WERI-Rb-1 (cell line): Measurements from ENCODE around the gene ICAM4.

Experiments used
- DNase-seq: peaks from one replicate; pipeline ENCODE4 v3.0.0-alpha.2; 2020
- H3K27ac ChIP-seq: fragments of 250-450 bp; sonication (Bioruptor Pico); 2 replicates; pipeline ENCODE4 v1.5.1; 2020; ENCODE audit warnings: mild to moderate bottlenecking, moderate library complexity
- H3K27me3 ChIP-seq: fragments of 250-450 bp; sonication (Bioruptor Pico); 2 replicates; pipeline ENCODE4 v1.5.1; 2021; ENCODE audit warnings: mild to moderate bottlenecking, low read depth, moderate library complexity; ENCODE audit not compliant: insufficient read depth, severe bottlenecking
- H3K36me3 ChIP-seq: fragments of 250-450 bp; sonication (Bioruptor Pico); 2 replicates; pipeline ENCODE4 v1.5.1; 2020; ENCODE audit warnings: mild to moderate bottlenecking, moderate library complexity
- H3K4me3 ChIP-seq: 2 replicates; pipeline ENCODE4 v1.5.1; 2011; ENCODE audit warnings: low read depth, mild to moderate bottlenecking, control low read depth, low read length
- H3K9me3 ChIP-seq: fragments of 250-450 bp; sonication (Bioruptor Pico); 2 replicates; pipeline ENCODE4 v1.5.1; 2021; ENCODE audit warnings: mild to moderate bottlenecking, moderate library complexity; ENCODE audit not compliant: severe bottlenecking
- TF ChIP-seq, protein P1 (sequence below): IDR thresholded peaks from 2 replicates; pipeline ENCODE4 v1.5.1; 2011; ENCODE audit warnings: low read depth, mild to moderate bottlenecking, control low read depth, inconsistent platforms, low read length

Gene ICAM4

DNA sequence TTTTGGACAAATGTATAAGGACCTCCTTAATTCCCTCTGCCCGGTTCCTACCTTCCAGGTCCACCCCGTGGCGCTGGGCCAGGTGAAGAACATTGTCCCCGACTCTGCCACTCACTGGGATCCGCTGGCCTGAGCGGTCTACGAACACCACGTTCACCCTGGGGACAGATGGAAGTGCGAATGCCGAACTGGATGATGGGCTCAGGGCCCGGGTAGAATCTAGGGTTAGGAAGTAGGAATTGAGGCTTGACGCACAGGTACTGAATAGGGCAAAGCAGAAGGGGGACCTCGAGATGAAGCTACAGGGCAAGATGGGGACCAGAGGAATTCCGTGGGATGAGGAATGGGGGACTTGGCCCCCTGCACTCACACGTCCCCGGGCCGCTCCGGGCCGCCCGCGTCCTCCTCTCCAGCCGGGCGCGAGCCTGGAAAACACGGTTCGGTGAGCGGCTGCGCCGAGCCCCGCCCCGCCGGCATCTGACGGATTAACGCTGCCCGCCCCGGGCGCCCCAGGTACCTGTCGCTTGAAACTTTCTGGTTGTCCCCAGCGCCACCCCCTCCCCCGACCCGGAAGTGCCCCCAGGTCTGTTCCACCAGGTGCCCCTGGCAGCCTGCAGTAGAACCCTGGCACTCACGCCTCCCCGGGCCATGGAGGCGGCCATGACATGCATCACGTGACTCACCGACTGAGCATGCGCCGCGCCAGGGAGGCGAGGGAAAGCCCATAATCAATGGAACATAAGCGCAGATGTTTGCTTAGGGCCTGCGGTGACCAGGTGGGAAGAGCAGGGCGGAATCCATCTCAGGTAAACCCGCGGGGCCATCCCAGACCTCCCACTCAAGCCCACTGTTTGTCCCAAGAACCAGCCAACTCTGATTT, 28.8 kb downstream of the ICAM4 start, which contains the start of gene FDX2:
Gene FDX2 (minus strand): TSS at position 681 of the 880 bp plus-strand sequence. CDS start 19 bp downstream, at position 662.
- H3K27me3 ChIP-seq: no peaks in the 10 kb centered on the region
- H3K27ac ChIP-seq: peak within 1 kb of the TSS; percentile 71
- peak within 1 kb of the TSS; percentile 86 for H3K4me3 ChIP-seq
- no peaks in the 10 kb centered on the region for H3K9me3 ChIP-seq
- peak; percentile 94 for DNase-seq
- peaks cover 49% of the 10 kb centered on the region for H3K36me3 ChIP-seq
- TF ChIP-seq, protein P1, sequence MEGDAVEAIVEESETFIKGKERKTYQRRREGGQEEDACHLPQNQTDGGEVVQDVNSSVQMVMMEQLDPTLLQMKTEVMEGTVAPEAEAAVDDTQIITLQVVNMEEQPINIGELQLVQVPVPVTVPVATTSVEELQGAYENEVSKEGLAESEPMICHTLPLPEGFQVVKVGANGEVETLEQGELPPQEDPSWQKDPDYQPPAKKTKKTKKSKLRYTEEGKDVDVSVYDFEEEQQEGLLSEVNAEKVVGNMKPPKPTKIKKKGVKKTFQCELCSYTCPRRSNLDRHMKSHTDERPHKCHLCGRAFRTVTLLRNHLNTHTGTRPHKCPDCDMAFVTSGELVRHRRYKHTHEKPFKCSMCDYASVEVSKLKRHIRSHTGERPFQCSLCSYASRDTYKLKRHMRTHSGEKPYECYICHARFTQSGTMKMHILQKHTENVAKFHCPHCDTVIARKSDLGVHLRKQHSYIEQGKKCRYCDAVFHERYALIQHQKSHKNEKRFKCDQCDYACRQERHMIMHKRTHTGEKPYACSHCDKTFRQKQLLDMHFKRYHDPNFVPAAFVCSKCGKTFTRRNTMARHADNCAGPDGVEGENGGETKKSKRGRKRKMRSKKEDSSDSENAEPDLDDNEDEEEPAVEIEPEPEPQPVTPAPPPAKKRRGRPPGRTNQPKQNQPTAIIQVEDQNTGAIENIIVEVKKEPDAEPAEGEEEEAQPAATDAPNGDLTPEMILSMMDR: no peak

DNA sequence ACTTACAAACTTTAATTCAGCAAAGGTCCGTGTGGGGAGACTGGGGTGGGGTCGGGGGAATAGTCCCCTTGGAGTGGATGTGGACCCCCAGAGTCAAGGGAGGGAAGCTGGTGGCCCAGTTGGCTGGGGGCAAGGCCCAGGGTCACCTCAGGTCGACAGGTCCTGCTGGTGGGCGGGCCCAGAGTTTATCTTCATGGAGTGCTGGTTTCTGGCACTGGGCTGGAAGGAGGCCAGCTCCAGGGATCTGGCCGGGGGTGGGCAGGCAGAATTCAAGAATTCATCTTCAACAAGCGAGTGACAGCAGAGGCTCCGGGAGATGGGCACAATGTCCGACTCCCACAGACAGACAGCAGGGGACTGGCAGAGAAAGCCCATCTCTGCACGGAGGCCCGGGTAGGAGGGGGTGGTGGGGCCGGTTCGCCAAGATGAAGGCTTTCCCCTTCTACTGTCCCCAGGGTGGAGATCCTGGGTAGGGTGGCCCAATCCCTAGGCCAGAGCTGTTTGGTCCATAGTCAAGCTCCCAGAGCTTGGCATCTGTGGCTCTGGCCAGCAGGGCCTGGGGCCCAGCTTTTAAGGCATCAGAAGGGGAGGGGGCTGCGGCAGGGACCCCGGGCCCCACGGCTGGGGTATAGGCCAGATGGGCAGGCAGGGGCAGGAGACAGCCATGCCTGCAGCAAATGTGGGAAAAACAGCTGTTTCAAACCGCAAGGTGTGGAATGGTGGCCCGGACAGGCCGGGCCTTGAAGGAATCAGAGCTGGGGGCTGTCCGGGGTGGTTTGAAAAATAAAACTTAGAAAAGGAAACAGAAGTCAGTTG, 29.7 kb downstream of the ICAM4 start:
- H3K9me3 ChIP-seq: no peaks in the 10 kb centered on the region
- H3K27ac ChIP-seq: peak overlapping the region; percentile 71
- DNase-seq: peak; percentile 41
- TF ChIP-seq, protein P1: no peak
- peak overlapping the region; percentile 86; the same call in 1 of the 2 replicates for H3K4me3 ChIP-seq
- no peaks in the 10 kb centered on the region for H3K27me3 ChIP-seq
- peaks cover 58% of the 10 kb centered on the region for H3K36me3 ChIP-seq

DNA sequence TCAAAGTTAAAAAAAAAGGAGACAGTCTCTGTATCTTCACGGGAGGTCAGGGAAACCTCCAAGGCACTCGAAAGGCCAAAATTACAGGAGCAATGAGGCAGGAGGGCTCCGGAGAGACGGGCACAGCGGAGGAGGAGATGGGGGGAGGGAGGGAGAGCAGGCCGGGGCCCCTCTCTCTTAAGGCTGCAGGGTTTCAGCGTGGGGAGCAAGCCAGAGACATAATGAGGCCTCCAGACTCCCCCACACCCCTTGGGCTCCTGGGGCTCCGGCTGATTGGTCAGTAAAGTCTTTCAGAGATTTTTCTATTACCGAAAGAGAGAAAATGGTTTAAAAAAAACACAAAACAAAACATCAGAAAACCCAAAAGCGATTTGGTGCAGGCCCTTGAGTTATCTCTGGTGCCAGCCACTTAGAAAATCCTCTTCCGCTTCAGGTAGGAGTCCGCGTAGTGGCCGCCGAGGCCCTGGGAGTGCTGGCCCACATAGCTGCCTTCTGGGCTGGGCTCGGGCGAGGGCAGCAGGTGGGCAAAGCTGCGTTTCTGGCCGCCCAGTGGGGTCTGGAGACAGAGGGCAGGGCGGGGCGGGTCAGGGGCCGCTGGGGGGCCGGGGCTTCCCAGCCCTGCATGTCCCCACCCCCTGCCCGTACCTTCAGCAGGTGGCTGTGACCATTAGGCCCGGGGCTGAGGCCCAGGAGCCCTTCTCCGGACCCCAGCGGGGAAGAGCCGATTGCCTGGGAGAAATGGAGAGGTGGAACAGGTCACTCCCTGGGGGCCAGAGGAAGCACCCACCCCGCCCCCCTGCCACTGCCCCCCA, 30.5 kb downstream of the ICAM4 start:
- Histone ChIP-seq H3K4me3 (no peak overlapping the region), H3K36me3 (peaks cover 66% of the 10 kb centered on the region), H3K27ac (no peak overlapping the region; the same call in 1 of the 2 replicates), H3K9me3 (no peaks in the 10 kb centered on the region), H3K27me3 (no peaks in the 10 kb centered on the region)
- no peak for DNase-seq
- TF ChIP-seq, protein P1: no peak

DNA sequence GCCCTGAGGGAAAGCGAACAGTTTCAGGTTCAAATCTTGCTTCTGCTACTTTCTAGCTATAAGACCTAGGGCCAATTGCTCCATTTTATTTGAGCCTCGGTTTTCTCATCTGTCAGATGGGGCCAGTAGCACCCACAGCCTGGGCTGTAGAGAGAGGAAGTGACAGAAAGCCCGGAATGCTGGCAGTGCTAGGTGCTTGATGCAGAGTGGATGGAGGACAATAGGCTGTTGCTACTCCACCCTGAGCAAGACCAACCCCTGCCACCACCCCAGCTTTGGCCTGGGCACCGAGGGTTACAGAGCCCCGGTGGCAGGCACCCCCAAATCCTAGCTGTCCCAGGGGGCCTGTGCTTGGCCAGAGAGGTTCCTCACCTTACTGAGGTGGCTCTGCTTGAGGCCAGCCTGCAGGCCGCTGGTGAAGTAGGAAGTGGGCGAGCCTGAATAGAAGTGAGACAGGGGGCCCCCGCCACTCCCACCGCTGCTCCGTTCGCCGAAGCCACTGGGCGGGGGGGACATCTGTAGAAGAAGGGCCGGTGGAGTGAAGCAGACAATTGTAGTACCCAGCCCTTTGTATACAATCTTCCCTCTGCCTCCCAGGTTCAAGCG, 31.2 kb downstream of the ICAM4 start:
- H3K27ac ChIP-seq: no peak overlapping the region
- peaks cover 69% of the 10 kb centered on the region for H3K36me3 ChIP-seq

More for the DNA sequence above, 31.2 kb downstream of the ICAM4 start:
- no peak overlapping the region for H3K4me3 ChIP-seq
- no peaks in the 10 kb centered on the region for H3K27me3 ChIP-seq
- no peaks in the 10 kb centered on the region for H3K9me3 ChIP-seq
- no peak for DNase-seq
- TF ChIP-seq, protein P1: no peak
